ENCODE data around the gene HLA-DRB1. TPM values are rescaled to one million over a fixed set of nuclear protein-coding genes. Genes with fewer than 3 reads are reported as not detected.
"Not testable (repeated sequence)": the region's sequence is repeated elsewhere in the genome, so short reads cannot be mapped to it uniquely, and the experiment has no call there.

Gene HLA-DRB1
- total RNA-seq (ENCODE audit: insufficient read depth, low replicate concordance), result 25.5 TPM

DNA sequence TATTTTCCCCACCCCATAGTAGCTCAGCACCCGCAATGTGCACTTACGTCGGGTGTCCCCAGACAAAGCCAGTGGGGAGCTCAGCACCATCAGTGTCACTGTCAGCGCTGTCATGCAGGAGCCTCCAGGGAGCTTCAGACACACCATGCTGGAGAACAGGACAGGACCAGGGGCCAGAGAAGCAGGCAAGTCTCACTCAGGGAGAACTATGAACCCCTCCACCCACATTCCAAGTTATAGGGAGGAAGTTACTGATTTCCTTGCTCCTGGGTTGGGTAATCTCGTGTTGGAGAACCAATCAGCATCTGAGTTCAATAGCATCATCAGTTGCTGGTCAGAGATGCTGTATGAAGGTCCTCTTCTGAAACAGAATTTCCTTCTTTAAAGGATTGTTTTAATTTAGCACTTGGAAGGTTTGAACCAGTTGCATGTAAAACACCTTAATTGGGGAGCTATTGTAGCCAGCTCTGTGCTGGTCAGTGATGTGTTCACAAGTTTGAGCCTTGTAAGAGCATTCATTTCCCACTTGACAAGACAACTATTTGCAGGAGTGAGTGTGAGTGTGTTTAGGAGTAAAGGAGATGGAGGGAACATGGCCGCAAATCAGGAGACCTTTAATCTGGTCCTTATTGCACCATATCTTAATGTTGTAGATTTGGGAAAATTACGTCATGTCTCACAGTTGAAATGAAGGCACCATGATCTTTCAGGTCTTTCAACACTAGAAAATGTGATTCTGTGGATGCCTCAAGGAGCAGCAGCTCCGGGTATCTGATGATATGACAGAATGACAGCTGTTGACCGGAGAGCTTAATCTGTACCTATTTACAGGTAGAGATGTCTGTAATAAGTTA is at the start of gene HLA-DRB1:
HLA-DRB1 (minus strand) TSS at position 253 of the 854 bp plus-strand sequence; CDS start at position 147, 106 bp downstream.
- DNase-seq (ENCODE audit: low spot score), result peak; percentile 56

DNA sequence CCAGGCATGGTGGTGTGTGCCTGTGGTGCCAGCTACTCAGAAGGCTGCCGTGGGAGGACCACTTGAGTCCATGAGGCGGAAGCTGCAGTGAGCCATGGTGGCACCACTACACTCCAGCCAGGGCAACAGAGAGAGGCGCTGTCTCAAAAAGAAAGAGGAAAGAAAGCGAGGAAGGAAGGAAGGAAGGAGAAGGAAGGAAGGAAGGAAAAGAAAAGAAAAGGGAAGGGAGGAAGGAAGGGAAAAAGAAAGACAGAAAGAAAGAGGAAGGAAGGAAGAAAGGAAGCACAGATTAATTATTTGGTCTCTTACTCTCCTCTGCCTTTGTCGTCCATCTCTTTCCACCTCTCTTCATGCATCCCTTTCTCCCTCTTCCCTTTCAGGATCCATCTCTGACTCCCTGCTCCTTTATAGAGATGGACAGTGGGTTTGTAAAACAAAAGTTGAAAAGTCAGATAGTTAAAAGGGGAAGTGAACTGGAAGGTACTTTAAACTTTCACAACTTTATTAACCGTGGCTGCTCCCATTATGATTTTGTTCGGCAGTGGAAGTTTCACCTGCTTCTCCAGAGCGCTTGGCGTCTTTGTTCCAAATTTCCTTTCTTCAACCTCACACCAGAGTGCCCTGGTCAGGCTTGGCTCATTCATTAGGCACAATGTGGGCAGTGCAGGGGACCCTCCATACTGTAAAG is 49.0 kb upstream of the HLA-DRB1 start:
- no peak for DNase-seq (ENCODE audit: low spot score)

DNA sequence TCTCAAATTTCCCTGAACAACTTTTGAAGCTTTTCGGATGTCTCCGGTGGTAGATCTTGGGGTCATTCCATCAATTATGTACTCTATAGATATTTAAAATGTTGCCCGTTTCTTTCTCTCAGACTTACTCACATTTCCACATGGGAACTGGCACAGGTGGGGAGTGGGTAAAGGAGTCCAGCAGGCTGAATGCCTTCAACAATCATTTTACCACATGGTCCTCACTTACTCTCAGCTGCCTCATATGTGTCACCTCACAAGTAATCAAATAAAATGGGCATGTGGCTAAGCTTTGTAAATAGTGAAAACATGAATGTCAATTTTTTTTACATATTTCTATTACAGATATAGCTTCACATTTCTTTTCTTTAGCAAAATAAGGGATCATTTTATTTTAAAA is 48.2 kb upstream of the HLA-DRB1 start:
- no peak for DNase-seq (ENCODE audit: low spot score)

DNA sequence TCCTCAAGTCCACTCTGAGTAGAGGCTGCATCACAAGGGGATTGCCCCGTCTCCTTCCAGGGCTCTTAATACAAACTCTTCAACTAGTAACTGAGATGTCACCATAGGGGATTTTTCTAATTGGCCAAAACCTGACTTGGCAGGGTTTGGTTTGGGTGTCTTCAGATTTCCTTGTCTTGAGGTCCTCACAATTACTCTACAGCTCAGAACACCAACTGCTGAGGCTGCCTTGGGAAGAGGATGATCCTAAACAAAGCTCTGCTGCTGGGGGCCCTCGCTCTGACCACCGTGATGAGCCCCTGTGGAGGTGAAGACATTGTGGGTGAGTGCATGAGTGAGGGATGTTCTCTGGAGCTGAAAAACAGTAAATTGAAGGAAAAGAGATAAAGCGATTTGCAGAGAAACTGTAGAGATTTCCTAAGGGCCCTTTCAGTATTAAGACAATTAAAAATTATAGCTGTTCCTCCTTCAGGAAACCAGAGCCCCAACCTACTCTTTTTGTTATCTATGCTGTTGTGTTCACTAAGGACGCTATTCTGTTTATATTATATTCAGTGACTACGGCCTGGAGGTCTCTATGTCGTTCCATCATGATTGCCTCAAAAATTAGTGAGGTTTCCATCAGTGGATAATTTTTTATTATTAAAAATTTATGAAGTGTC is 47.7 kb upstream of the HLA-DRB1 start, which contains the start of gene HLA-DQA1:
HLA-DQA1 (plus strand) TSS at position 188 of the 662 bp plus-strand sequence; CDS start at position 241, 53 bp downstream.
- DNase-seq (ENCODE audit: low spot score), result no peak

DNA sequence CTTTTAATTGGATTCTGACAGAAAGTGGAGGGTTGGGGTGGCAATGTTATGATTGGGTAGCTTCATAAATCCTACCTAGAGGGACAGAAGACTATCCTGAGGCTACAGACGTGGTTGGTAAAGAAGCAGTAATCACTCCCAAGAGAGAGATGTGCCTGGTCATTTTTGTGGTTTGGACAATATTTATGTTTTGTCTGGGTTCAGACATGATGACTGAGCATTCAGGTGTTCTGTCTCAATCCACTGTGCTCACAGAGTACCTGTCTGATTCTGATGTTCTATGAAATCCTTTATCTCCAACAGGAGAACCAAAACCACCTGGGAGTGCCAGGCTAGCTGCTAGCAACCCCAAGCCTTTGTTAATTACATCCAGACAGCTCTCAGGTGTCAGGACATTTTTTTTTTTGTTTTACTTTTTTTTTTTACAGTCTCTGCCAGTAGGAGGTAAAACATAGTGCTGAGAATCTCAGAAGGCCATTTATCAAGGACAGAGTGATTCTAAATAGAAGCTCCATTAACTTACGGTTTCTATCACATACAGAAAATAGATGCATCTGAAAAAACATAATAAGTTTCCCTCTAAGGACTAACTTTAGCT is 46.0 kb upstream of the HLA-DRB1 start:
- no peak for DNase-seq (ENCODE audit: low spot score)

DNA sequence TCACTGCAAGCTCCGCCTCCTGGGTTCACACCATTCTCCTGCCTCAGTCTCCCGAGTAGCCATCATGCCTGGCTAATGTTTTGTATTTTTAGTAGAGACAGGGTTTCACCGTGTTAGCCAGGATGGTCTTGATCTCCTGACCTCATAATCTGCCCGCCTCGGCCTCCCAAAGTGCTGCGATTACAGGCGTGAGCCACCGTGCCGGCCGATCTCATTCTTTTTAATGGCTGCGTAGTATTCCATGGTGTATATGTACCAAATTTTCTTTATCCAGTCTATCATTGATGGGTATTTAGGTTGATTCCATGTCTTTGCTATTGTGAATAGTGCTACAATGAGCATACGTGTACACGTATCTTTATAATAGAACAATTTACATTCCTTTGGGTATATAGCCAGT is 40.1 kb upstream of the HLA-DRB1 start:
- not testable (repeated sequence) for DNase-seq (ENCODE audit: low spot score)

DNA sequence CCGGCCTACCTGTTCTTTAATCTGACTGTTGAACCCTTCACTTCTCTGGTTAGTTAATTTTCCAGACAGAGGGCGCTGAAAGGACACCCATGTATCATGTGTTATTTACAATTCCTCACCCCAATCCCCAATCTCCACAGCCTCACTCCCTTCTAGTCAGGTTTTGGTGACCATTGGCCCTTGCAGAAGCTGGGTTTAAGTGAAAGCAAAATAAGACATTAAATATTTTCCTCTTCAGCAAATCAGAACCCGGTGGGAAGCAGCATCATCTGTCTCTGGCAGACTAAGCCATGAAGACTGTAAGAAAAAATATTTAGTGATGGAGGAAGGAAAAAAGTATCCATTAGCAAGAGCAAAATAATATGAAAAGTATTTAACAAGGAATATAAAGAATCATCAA is 38.2 kb upstream of the HLA-DRB1 start:
- DNase-seq (ENCODE audit: low spot score), result no peak

DNA sequence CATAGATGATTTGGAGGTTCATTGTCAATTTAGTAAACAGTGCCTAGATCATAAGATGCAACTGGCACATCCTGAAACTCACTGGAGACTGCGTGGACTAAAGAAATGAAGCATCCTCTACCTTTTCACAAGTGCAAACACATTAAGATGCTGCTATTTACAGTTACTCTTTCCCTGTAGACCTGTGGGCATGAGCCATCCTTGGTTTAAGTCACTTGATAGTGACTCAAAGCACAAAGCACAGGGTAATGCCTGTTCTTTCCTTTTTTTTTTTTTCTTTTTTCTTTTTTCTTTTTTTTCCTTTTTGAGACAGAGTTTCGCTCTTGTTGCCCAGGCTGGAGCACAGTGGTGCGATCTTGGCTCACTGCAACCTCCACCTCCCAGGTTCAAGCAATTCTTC is 37.6 kb upstream of the HLA-DRB1 start:
- no peak for DNase-seq (ENCODE audit: low spot score)

DNA sequence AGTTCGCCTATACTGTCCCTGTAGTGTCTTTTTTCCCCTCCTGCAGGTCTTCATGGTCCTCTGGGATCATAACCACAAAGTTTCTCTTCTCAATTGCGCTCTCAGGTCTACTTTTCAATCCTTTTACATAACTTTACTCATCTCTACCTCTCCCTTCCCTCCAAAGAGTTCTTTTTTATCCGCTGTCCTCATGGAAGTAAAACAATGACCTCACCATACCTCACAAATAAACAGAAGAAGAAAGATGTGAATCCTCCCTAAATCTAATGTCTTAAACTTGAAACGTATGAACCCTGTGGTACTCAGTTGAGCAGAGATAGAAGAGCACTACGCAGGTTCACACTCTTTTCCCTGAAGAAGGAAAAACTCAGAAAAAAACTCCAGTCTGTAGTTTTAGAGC is 35.5 kb upstream of the HLA-DRB1 start:
- no peak for DNase-seq (ENCODE audit: low spot score)

DNA sequence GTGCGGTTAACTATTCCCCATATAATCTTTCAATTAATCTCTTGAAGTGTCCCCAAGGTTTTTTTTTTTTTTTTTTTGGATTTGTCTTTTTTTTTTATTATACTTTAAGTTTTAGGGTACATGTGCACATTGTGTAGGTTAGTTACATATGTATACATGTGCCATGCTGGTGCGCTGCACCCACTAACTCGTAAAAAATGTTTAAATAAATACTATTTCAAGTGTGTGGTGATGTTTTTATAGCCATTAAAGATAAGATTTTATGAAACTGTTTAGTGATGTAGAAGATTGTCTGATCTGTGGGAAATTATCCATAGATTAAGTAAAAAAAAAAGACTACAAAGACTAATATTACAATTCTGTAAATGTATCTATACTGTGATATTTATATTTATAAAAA is 34.9 kb upstream of the HLA-DRB1 start:
- DNase-seq (ENCODE audit: low spot score), result no peak

DNA sequence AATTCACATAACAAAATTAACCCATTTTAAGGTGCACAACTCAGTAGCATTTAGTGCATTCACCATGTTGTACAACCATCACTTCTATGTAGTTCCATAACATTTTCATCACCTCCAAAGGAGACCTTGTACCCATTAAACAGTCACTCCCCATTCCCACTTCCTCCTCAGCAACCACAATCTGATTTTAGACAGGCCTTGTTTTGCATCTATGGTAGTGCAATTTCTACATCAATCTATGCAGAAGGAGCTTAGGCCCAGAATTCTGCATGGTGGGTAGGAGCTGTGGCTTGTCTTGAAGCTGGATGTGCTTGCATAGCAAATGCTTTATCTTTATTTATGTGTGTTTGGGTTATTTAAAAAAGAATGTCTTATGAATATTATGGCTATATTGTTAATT is 34.0 kb upstream of the HLA-DRB1 start:
- no peak for DNase-seq (ENCODE audit: low spot score)

DNA sequence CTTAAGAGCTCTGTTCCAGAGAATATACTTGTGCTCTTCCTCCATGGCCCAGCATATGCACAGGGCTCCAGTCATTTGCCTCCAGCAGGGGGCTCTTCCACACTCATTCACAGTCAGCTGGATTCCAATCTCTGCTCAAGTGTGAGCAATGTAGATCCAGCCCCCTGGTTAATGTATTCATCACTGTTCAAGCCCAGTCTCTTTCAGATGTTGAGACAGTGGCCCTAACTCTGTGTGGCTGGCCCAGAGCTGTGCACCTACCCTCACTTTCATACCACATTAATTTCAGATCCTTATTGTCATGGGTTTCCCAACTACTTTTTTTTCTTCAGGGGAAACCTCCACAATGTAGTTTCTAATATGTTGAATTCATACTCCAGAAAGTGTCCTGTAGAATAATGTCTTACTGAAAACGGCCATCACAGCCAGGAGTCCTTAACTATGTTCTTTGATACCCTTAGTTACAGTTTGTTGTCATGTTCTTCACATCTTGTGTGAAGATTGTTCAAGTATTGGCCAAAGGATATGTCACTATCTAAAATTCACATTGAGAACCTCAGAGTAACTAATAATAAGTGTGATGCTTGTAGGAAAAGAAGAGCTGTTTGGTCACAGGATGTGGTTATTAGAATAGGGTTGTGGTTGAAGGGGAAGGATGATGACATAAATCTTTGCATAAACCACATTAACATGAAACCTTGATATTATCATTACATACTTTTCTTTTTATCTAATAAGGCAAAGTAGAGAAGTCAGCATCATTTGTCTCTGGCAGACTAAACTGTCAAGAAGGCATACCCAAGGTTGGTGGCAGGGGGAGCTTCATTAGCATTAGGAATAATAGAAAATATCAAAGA is 33.1 kb upstream of the HLA-DRB1 start:
- DNase-seq (ENCODE audit: low spot score), result no peak

DNA sequence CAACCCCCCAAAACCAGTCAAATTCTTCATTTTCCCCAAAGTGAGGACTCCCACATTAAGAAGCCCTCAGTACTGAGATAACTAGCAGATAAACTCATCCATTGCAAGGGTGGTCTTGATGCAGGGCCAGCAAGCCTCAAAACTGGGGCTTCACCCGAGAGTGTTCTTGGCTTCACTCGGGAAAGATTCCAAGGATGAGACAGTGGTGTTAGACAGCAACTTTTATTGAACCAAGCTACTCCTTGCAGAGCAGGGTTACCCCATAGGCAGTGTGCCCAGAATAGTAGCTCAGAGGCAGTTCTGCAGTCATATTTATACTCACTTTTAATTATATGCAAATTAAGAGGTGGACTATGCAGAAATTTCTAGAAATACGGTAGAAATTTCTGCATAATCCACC is 31.7 kb upstream of the HLA-DRB1 start:
- no peak for DNase-seq (ENCODE audit: low spot score)

DNA sequence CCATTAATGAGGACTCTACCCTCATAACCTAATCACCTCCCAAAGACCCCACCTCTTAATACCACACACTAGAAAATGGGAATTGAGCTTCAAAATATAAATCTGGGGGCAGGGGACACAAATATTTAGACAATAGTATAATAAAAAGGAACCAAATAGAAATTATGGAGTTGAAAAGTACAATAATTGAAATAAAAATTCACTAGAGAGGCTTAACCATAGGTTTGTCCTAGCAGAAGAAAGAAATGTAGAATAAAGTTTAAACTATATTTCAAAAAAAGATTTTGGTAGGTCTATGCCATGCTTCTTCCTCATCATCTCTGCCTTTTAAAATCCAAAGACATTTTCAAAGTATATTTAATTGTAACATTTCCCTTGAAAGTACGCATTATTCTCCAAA is 28.1 kb upstream of the HLA-DRB1 start:
- DNase-seq (ENCODE audit: low spot score), result no peak

DNA sequence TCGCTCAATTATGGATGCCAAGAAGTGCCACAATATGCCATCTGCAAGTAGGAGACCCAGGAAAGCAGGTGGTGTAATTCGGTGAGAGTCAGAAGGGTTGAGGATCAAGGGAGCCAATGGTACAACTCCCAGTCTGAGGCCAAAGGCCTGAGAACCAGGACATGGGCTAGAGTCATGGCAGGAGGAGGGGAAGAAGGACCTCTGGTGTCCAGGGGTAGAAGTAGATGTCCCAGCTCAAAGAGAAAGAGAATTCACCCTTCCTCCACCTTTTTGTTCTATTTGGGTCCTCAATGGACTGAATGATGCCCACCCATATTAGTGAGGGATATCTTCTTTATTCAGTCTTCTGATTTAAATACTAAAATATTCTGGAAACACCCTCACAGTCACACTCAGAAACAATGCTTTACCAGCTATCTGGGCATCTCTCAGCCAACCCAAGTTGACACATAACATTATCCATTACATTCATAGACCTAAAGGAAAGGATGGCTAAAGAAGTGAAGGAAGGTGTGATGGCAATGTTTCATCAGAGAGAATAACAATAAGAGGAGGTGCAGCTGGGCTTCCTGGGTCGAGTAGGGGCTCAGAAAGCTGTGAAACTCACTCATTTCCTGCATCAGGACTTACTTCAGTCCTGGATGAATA is 26.4 kb upstream of the HLA-DRB1 start:
- no peak for DNase-seq (ENCODE audit: low spot score)

DNA sequence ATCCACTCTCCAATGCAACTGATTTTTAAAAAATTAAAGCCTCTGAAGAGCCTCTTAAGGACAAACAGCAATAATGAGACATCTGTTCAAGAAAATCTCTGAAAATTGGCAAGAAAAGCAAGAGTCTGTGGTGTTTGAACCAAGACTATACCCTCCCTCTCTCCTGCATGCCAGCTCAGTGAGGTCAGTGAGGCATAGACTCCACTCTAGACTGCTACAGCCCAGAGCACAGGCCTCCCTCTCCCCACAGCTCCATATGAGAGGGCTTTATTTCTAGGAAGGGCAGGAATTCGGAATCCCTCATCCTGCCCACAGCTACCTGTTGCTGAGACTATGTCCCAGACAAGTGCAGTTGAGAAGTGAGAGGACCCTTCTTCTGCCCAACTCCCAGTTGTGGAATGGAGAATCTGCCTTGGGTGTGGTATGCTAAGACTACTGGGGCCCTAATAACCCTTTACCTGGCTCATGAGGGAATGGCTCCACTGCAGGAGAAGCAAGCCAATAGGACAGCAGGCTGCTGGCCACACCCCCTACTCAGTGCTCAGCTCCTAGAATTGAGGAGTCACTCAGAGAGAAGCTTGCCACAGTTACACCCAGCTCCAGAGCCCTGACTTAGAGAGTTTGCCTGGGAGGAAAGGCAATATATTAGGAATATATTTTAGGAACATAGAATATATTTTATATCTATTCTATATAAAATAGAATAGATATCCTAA is 24.9 kb upstream of the HLA-DRB1 start:
- no peak for DNase-seq (ENCODE audit: low spot score)

DNA sequence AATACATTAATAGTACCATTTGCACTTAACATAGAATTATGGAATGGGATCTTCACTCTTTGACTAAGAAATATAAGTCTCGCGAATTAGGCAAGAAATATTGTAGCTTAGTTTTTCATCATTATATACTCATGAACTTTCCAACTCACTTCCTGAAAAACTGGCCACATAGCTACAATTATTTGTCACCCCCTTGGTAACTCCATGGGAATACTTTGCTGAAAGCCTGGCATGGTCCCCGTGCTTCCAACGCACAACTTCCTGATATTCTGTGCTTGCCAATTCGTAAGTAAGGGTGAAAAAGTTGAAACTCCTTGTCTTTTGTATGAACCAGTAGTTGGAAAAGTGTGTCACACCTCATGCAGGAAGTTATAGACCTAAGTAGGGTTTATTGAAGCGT is 23.8 kb upstream of the HLA-DRB1 start:
- no peak for DNase-seq (ENCODE audit: low spot score)

DNA sequence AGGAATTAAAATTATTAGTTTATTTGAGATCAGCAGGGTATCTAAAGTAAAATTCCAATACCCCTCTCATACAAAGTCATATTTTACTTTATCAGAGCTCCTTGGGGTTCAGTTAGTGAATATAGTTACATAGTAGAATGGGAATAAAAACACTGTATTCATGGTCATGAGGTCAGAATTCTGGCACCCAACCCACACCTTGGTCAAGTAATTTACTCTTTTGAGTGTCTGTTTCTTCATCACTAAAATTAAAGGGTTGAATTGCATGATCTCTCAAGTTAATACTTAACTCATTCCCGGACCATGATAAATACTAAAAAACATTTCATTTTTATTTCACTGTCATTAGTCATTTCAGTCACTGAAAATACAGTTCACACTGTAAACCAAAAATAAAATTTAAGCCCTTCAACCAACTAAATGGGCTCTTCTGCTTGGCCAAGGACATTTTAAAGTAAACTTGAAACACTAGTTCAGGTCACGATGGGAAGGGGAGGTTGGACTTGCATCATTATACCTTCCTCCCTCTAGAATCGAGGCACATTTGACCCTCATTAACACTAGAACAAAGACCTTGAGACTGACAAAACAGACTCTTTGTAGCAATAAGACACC is 21.1 kb upstream of the HLA-DRB1 start:
- DNase-seq (ENCODE audit: low spot score), result no peak
